ENCODE results near the gene GSPT1. TPM values are rescaled to one million over a fixed set of nuclear protein-coding genes. Genes with fewer than 3 reads are reported as not detected.
A peak's percentile ranks its signal among the peaks of the same experiment; 100 is the strongest.
"Not testable (repeated sequence)": the region's sequence is repeated elsewhere in the genome, so short reads cannot be mapped to it uniquely, and the experiment has no call there.

The GSPT1 gene
- total and polyA plus RNA-seq, 8 donors = 11.0 to 65.4 (median 49.1) TPM

GRCh38 chr16:11835891-11836649, 79.7 kb downstream of the GSPT1 start:
- peak in 1 of 6 donors; percentile 10 for DNase-seq
- no peaks in the 10 kb centered on the region for H3K27me3 ChIP-seq
- H3K36me3 ChIP-seq = peaks cover 3 to 48% (median 42%) of the 10 kb centered on the region in 3 donors
- no peak overlapping the region for H3K27ac ChIP-seq
- no peaks in the 10 kb centered on the region for H3K9me3 ChIP-seq
- no peak for ATAC-seq
- WGBS, 2 donors = 51 to 54% methylated on average over 9 of the region's 9 CpGs
- intact Hi-C loops (cut with DNase I) = no loop called here
- H3K4me1 ChIP-seq = no peaks in the 10 kb centered on the region
- no peak for TF ChIP-seq CTCF (IDR thresholded peaks at IDR 0.05)
- no peak for FAIRE-seq
- H3K4me3 ChIP-seq = no peak overlapping the region

- peak in 1 of 4 donors; percentile 14 for ATAC-seq
- Histone ChIP-seq H3K27me3 (no peaks in the 10 kb centered on the region), H3K9me3 (no peaks in the 10 kb centered on the region), H3K4me1 (no peaks in the 10 kb centered on the region), H3K27ac (no peak overlapping the region), H3K4me3 (no peak overlapping the region), H3K36me3 (peaks cover 3 to 41% (median 35%) of the 10 kb centered on the region in 3 donors)
- DNase-seq = peak in 1 of 6 donors; percentile 20
- no peak for TF ChIP-seq CTCF (IDR thresholded peaks at IDR 0.05)
- intact Hi-C loops (cut with DNase I) = no loop called here
- no peak for FAIRE-seq
- WGBS, 2 donors = 85 to 90% methylated on average over 4 of the region's 4 CpGs
These were observed 80.4 kb downstream of the GSPT1 start for GRCh38 chr16:11835309-11835708.

GRCh38 chr16:11833951-11834695, 81.6 kb downstream of the GSPT1 start:
- Histone ChIP-seq H3K4me3 (no peak overlapping the region), H3K27ac (no peak overlapping the region), H3K27me3 (no peaks in the 10 kb centered on the region), H3K36me3 (peaks cover 3 to 29% (median 25%) of the 10 kb centered on the region in 3 donors), H3K4me1 (no peaks in the 10 kb centered on the region), H3K9me3 (no peaks in the 10 kb centered on the region)
- 77 to 80% methylated on average over 6 of the region's 6 CpGs for WGBS, 2 donors
- no peak for FAIRE-seq
- intact Hi-C loops (cut with DNase I) = no loop called here
- ATAC-seq = peak in 2 of 4 donors; percentile 22 to 38
- no peak for DNase-seq
- TF ChIP-seq CTCF (IDR thresholded peaks at IDR 0.05) = no peak

- FAIRE-seq = no peak
- H3K27me3 ChIP-seq = no peaks in the 10 kb centered on the region
- intact Hi-C loops (cut with DNase I) = no loop called here
- no peaks in the 10 kb centered on the region for H3K9me3 ChIP-seq
- 75 to 80% methylated on average over 5 of the region's 5 CpGs for WGBS, 2 donors
- H3K4me3 ChIP-seq = no peak overlapping the region
- H3K4me1 ChIP-seq = no peaks in the 10 kb centered on the region
- no peaks in the 10 kb centered on the region for H3K36me3 ChIP-seq
- H3K27ac ChIP-seq = no peak overlapping the region
- no peak for TF ChIP-seq CTCF (IDR thresholded peaks at IDR 0.05)
- no peak for DNase-seq
- ATAC-seq = no peak
These were observed 87.1 kb downstream of the GSPT1 start for GRCh38 chr16:11828696-11829095.

- H3K27me3 ChIP-seq; FAIRE-seq; H3K27ac ChIP-seq; H3K36me3 ChIP-seq; H3K4me3 ChIP-seq; ATAC-seq; H3K4me1 ChIP-seq; intact Hi-C loops (cut with DNase I); H3K9me3 ChIP-seq: not testable (repeated sequence)
- 89 to 96% methylated on average over 13 of the region's 13 CpGs for WGBS, 2 donors
- DNase-seq = peak in 1 of 6 donors; percentile 16
These were observed 90.1 kb downstream of the GSPT1 start for GRCh38 chr16:11825520-11826165.

All from pancreas (tissue), 10 donors.